Caco-2 (cell line): ENCODE data around the gene EHMT1. TPM values are rescaled to one million over a fixed set of nuclear protein-coding genes. Genes with fewer than 3 reads are reported as not detected.
A peak's percentile ranks its signal among the peaks of the same experiment; 100 is the strongest.

ENCODE experiments used
- BruUV-seq: library from RNA; stranded (reverse); fragments of 400-500 nt; replicated peaks from 2 replicates; lab custom pipeline; 2021; lab: Mats Ljungman, UMichigan
- CTCF ChIA-PET: fragments of 300-600 bp; sonication (Branson Sonifier 250); formaldehyde crosslinking; loops from one replicate; lab custom pipeline; 2022; ENCODE audit warnings: antibody characterized with exemption; lab: Charles Lee
- POLR2A ChIA-PET: fragments of 300-600 bp; sonication (Branson Sonifier 250); formaldehyde crosslinking; loops from one replicate; lab custom pipeline; 2022; ENCODE audit warnings: antibody characterized with exemption; lab: Charles Lee
- DNase-seq, 2 experiments: peaks; one replicate each; pipeline versions ENCODE4 v3.0.0 to v3.0.0-alpha.2; 2020 to 2022
- H3K27me3 ChIP-seq: replicated peaks from 2 replicates; pipeline ENCODE4 v1.6.0; 2011; ENCODE audit warnings: low read length; ENCODE audit not compliant: control insufficient read depth, insufficient read depth
- H3K36me3 ChIP-seq: 2 replicates; pipeline ENCODE4 v1.5.1; 2011; ENCODE audit warnings: low read length; ENCODE audit not compliant: control insufficient read depth, insufficient read depth
- H3K4me1 ChIP-seq: fragments of 250-450 bp; sonication (Bioruptor Pico); 2 replicates; pipeline ENCODE4 v1.5.1; 2020; ENCODE audit warnings: mild to moderate bottlenecking
- H3K4me3 ChIP-seq: 2 replicates; pipeline ENCODE4 v1.5.1; 2011; ENCODE audit warnings: low read depth, mild to moderate bottlenecking, control low read depth, low read length
- H3K9me3 ChIP-seq: fragments of 250-450 bp; sonication (Bioruptor Pico); 2 replicates; pipeline ENCODE4 v1.5.1; 2020; ENCODE audit warnings: mild to moderate bottlenecking, moderate library complexity
- H3K27ac Mint-ChIP-seq: one replicate; pipeline ENCODE4 v1.8.0; 2022; ENCODE audit warnings: mixed read lengths; ENCODE audit not compliant: unreplicated experiment
- H3K27me3 Mint-ChIP-seq: one replicate; pipeline ENCODE4 v1.8.0; 2022; ENCODE audit warnings: mixed read lengths; ENCODE audit not compliant: insufficient read depth, unreplicated experiment
- H3K36me3 Mint-ChIP-seq: one replicate; pipeline ENCODE4 v1.8.0; 2022; ENCODE audit warnings: mild to moderate bottlenecking, mixed read lengths; ENCODE audit not compliant: insufficient read depth, unreplicated experiment
- H3K4me1 Mint-ChIP-seq: one replicate; pipeline ENCODE4 v1.8.0; 2022; ENCODE audit warnings: low read depth, mixed read lengths; ENCODE audit not compliant: unreplicated experiment
- H3K4me3 Mint-ChIP-seq: one replicate; pipeline ENCODE4 v1.8.0; 2022; ENCODE audit warnings: mild to moderate bottlenecking, moderate library complexity, mixed read lengths; ENCODE audit not compliant: unreplicated experiment
- H3K9me3 Mint-ChIP-seq: one replicate; pipeline ENCODE4 v1.8.0; 2022; ENCODE audit warnings: mixed read lengths; ENCODE audit not compliant: unreplicated experiment
- intact Hi-C: fragments of 100-400 bp; cut with micrococcal nuclease; formaldehyde crosslinking; loops from one replicate; pipeline ENCODE4 v1.10.0; 2022; ENCODE audit not compliant: unreplicated experiment
- total RNA-seq: library from RNA; stranded (reverse); gene quantifications from 2 replicates; pipeline ENCODE4 v1.2.3, GENCODE V29; 2022
- TF ChIP-seq, protein P1 (sequence below), 2 experiments: fragments of 200-600 bp in 1 of 2; IDR thresholded peaks; 1 replicate in 1 of 2; 2 replicates in 1 of 2; pipeline versions ENCODE4 v1.5.1 to v1.8.0; 2011 to 2022; ENCODE audit warnings: antibody characterized with exemption in 1 of 2, control low read depth in 1 of 2, inconsistent platforms in 1 of 2, low read depth in 1 of 2, low read length in 1 of 2, mild to moderate bottlenecking in 1 of 2, moderate library complexity in 1 of 2; ENCODE audit not compliant: insufficient read depth in 1 of 2, severe bottlenecking in 1 of 2, unreplicated experiment in 1 of 2

Gene EHMT1
- total RNA-seq, 1 experiment from 2014 or later = 92.9 TPM

DNA sequence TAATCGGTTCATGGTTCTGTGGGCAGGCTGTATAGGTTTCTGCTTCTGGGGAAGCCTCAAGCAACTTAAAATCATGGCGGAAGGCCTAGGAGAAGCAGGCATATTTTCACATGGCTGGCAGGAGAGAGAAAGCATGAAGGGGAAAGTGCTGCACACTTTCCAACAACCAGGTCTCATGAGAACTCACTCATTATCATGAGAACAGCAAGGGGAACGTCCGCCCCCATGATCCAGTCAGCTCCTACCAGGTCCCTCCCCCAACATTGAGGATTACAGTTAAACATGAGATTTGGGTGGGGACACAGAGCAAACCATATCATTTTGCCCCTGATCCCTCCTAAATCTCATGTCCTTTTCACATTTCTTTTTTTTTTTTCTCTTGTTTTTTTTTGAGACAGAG is 82.1 kb downstream of the EHMT1 start:
- no peak overlapping the region for H3K27ac Mint-ChIP-seq
- intact Hi-C loops = no loop called here
- ChIA-PET POLR2A (no interaction called here), CTCF (interaction anchor here (0.7 to 1.3 kb wide), 2 partner anchors 28 to 31 kb away, joined by 3 to 4 read pairs; no protein-coding TSS in a partner anchor)
- H3K9me3 Mint-ChIP-seq = peaks cover 15% of the 10 kb centered on the region
- peaks cover 39% of the 10 kb centered on the region for H3K36me3 Mint-ChIP-seq
- TF ChIP-seq, protein P1, sequence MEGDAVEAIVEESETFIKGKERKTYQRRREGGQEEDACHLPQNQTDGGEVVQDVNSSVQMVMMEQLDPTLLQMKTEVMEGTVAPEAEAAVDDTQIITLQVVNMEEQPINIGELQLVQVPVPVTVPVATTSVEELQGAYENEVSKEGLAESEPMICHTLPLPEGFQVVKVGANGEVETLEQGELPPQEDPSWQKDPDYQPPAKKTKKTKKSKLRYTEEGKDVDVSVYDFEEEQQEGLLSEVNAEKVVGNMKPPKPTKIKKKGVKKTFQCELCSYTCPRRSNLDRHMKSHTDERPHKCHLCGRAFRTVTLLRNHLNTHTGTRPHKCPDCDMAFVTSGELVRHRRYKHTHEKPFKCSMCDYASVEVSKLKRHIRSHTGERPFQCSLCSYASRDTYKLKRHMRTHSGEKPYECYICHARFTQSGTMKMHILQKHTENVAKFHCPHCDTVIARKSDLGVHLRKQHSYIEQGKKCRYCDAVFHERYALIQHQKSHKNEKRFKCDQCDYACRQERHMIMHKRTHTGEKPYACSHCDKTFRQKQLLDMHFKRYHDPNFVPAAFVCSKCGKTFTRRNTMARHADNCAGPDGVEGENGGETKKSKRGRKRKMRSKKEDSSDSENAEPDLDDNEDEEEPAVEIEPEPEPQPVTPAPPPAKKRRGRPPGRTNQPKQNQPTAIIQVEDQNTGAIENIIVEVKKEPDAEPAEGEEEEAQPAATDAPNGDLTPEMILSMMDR (IDR thresholded peaks at IDR 0.05; ENCODE audit: insufficient read depth in 1 of 2, low read depth in 1 of 2, low read length in 1 of 2, severe bottlenecking in 1 of 2, unreplicated experiment in 1 of 2) = no peak
- H3K4me3 ChIP-seq = no peak overlapping the region
- H3K27me3 ChIP-seq = no peaks in the 10 kb centered on the region
- H3K4me1 Mint-ChIP-seq = peaks cover 6% of the 10 kb centered on the region
- no peak overlapping the region for H3K4me3 Mint-ChIP-seq
- no TSS peak for BruUV-seq
- H3K4me1 ChIP-seq = no peaks in the 10 kb centered on the region
- DNase-seq = no peak
- no peaks in the 10 kb centered on the region for H3K27me3 Mint-ChIP-seq
- no peaks in the 10 kb centered on the region; the same call in 1 of the 2 replicates for H3K36me3 ChIP-seq
- peaks cover 20% of the 10 kb centered on the region for H3K9me3 ChIP-seq

DNA sequence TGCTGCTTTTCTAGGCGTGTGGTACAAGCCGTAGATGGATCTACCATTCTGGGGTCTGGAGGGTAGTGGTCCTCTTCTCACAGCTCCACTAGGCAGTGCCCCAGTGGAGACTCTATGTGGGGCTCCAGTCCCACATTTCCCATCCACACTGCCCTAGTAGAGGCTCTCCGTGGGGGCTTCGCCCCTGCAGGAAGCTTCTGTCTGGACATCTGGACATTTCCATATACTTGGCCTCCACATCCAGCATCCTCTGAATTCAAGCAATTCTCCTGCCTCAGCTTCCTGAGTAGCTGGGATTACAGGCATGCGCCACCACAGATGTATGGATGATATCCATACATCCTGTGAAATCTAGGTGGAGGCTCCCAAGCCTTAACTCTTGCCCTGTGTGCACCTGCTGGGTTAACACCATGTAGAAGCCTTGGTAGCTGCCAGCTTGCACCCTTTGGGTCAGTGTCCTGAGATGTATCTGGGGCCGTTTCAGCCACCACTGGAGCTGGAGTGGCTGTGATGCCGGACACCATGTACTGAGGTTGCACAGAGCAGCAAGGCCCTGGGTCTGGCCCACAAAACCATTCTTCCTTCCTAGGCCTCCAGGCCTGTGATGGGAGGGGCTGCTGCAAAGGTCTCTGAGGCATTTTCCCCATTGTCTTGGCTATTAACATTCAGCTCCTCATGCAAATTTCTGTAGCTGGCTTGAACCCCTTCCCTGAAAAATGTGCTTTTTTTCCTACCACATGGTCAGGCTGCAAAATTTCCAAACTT is 84.0 kb downstream of the EHMT1 start:
- Mint-ChIP-seq H3K4me1 (no peaks in the 10 kb centered on the region), H3K9me3 (peaks cover 15% of the 10 kb centered on the region), H3K4me3 (peak overlapping the region; percentile 50), H3K27me3 (no peaks in the 10 kb centered on the region), H3K27ac (peak overlapping the region; percentile 74), H3K36me3 (peaks cover 39% of the 10 kb centered on the region)
- Histone ChIP-seq H3K9me3 (peaks cover 20% of the 10 kb centered on the region), H3K4me3 (no peak overlapping the region), H3K36me3 (no peaks in the 10 kb centered on the region; the same call in 1 of the 2 replicates), H3K4me1 (no peaks in the 10 kb centered on the region), H3K27me3 (no peaks in the 10 kb centered on the region)
- POLR2A ChIA-PET = no interaction called here
- TF ChIP-seq, protein P1 (IDR thresholded peaks at IDR 0.05; ENCODE audit: insufficient read depth in 1 of 2, low read depth in 1 of 2, low read length in 1 of 2, severe bottlenecking in 1 of 2, unreplicated experiment in 1 of 2) = no peak
- CTCF ChIA-PET = no interaction called here
- intact Hi-C loops = no loop called here
- DNase-seq = no peak
- no TSS peak for BruUV-seq

DNA sequence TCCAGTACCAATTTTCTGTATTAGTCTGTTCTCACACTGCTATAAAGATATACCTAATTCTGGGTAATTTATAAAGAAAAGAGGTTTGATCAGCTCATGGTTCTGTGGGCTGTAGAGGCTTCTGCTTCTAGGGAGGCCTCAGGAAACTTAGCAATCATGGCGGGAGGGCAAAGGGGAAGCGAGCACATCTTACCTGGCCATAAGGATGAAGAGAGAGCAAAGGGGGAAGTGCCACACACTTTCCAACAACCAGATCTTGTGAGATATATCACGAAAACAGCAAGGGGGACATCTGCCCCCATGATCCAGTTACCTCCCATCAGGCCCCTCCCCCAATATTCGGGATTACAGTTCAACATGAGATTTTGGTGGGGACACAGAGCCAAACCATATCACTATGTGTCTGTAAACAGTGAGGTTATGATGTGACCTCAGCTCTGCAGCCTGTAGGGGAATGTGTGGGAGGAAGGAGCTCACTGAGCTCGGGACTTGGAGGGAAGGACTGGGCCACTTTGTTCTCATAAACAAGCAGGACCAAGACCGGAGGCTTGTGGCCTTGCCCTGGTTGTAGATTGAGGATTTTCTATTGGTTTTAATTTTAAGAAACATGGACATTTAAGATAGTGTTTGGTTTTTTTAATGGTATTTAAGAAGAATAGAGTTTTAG is 85.2 kb downstream of the EHMT1 start:
- TF ChIP-seq, protein P1 (IDR thresholded peaks at IDR 0.05; ENCODE audit: insufficient read depth in 1 of 2, low read depth in 1 of 2, low read length in 1 of 2, severe bottlenecking in 1 of 2, unreplicated experiment in 1 of 2) = no peak
- H3K27ac Mint-ChIP-seq = peak overlapping the region; percentile 74
- POLR2A ChIA-PET = no interaction called here

More for the DNA sequence above, 85.2 kb downstream of the EHMT1 start:
- Mint-ChIP-seq H3K4me3 (peak overlapping the region; percentile 50), H3K9me3 (peaks cover 15% of the 10 kb centered on the region), H3K27me3 (no peaks in the 10 kb centered on the region), H3K4me1 (no peaks in the 10 kb centered on the region), H3K36me3 (peaks cover 39% of the 10 kb centered on the region)
- intact Hi-C loops = no loop called here
- BruUV-seq = no TSS peak
- CTCF ChIA-PET = no interaction called here
- DNase-seq = no peak
- H3K4me3 ChIP-seq = no peak overlapping the region
- peaks cover 20% of the 10 kb centered on the region for H3K9me3 ChIP-seq
- no peaks in the 10 kb centered on the region; the same call in 1 of the 2 replicates for H3K36me3 ChIP-seq
- no peaks in the 10 kb centered on the region for H3K27me3 ChIP-seq
- no peaks in the 10 kb centered on the region for H3K4me1 ChIP-seq
